Cardiac septum (tissue), 1 donor: ENCODE results near the gene ADGRL1. TPM values are rescaled to one million over a fixed set of nuclear protein-coding genes. Genes with fewer than 3 reads are reported as not detected.

Experiments used
- DNase-seq: peaks from one replicate; pipeline ENCODE4 v3.0.0-alpha.2; 2020; ENCODE audit warnings: low spot score
- intact Hi-C: fragments of 100-400 bp; cut with DNase I; formaldehyde crosslinking; loops from one replicate; pipeline ENCODE4 v1.14.0; 2022
- total RNA-seq: library from RNA; stranded (reverse); fragmentation: NEBNext Ultra II Directional; extraction: Animal tissue kit (Norgen Biotek cat#: 25700); gene quantifications from one replicate; pipeline ENCODE4 v1.2.1, GENCODE V29; 2021
- donor health status: DM: no; HTN: no; CAD: no.

ADGRL1 gene
- total RNA-seq, 1 donor from 2014 or later = 7.9 TPM

GRCh38 chr19:14105680-14106079, 100.3 kb downstream of the ADGRL1 start:
- no peak for DNase-seq
- intact Hi-C loops = no loop called here

- DNase-seq = no peak
- intact Hi-C loops = no loop called here
These were observed 102.7 kb downstream of the ADGRL1 start for GRCh38 chr19:14103310-14103709.

- no peak for DNase-seq
- intact Hi-C loops = no loop called here
These were observed 103.2 kb downstream of the ADGRL1 start for GRCh38 chr19:14102756-14103155.

GRCh38 chr19:14102102-14102696, 103.8 kb downstream of the ADGRL1 start:
- DNase-seq = no peak
- intact Hi-C loops = no loop called here

GRCh38 chr19:14101003-14101545, 104.9 kb downstream of the ADGRL1 start:
- DNase-seq = no peak
- intact Hi-C loops = no loop called here

Other genes with a start within 250 kb of the ADGRL1 start
- 13.4 TPM for gene RFX1, start 199.8 kb downstream of the ADGRL1 start, total RNA-seq
- gene RLN3, start 178.0 kb downstream of the ADGRL1 start, total RNA-seq = not detected
- gene IL27RA, start 174.4 kb downstream of the ADGRL1 start, total RNA-seq = 3.0 TPM
- gene PALM3, start 144.1 kb downstream of the ADGRL1 start, total RNA-seq = 0.46 TPM
- gene MISP3, start 133.4 kb downstream of the ADGRL1 start, total RNA-seq = 7.9 TPM
- not detected for gene C19orf67, start 120.4 kb downstream of the ADGRL1 start, total RNA-seq
- gene SAMD1, start 115.4 kb downstream of the ADGRL1 start, total RNA-seq = 41.8 TPM
- 487 TPM for gene PRKACA, start 88.4 kb downstream of the ADGRL1 start, total RNA-seq
- gene ASF1B, start 69.6 kb downstream of the ADGRL1 start, total RNA-seq = 0.70 TPM
- 36.4 TPM for gene ADGRE5, start 175.3 kb upstream of the ADGRL1 start, total RNA-seq
- gene DDX39A, start 213.2 kb upstream of the ADGRL1 start, total RNA-seq = 26.7 TPM
- gene PKN1, start 227.1 kb upstream of the ADGRL1 start, total RNA-seq = 136 TPM